ENCODE data around the gene PPP1R11.

- TF ChIP-seq CTCF (conservative IDR thresholded peaks at IDR 0.05; ENCODE audit: low read depth, low read length) (no peak; the same call in 1 of the 2 replicates), EZH2 (IDR thresholded peaks at IDR 0.05; ENCODE audit: low read length, unreplicated experiment) (no peak)
Measured at GRCh38 chr6:30116724-30117123, 49.7 kb downstream of the PPP1R11 start.

Measured in PC-3 (cell line).